Measurements from ENCODE around the gene GMPR2.

The GMPR2 gene

DNA sequence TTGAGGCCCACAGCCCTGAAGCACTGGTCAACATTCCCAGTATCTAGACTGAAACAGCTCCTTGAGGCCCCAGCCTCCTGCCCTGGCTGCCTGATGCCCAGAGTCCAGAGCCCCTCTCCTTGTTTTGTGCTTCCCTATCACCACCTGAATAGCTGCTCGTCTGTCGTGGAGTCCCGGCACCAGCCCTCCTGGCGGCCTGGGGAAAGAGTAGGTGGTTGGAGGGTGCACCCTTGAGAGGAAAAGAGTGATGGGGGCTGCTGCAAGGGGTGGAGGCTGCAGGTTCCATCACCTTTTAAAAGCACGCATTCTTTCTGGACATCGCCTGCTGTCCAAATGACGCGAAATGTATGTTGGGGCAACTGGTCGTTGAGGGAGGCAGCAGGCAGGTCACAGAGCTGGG is 35.5 kb downstream of the GMPR2 start:
- no peak for DNase-seq (ENCODE audit: low spot score)

DNA sequence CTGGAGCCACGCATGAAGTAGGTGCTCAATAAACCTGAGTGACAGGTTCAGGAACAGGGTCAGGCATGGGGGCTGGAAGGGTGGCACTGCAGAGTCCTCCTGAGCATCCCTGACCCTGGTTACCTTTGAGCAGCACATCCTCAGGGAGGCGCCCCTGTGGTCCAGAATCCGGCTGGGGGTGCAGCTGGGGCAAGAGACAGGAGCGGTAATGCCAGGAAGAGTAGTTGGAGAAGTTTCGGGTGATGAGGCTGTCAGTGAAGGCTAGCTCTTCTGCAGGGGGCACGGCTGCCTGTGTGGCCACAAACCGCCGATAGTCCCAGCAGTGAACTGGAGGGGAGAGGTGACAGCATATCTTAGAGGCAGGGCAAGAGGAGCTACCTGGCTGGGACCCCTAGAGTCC is 36.6 kb downstream of the GMPR2 start:
- no peak for DNase-seq (ENCODE audit: low spot score)

- DNase-seq (ENCODE audit: low spot score), result no peak
These were observed 37.3 kb downstream of the GMPR2 start for GRCh38 chr14:24269910-24270536.

GRCh38 chr14:24270537-24271133 is 37.9 kb downstream of the GMPR2 start:
- DNase-seq (ENCODE audit: low spot score), result no peak

- DNase-seq (ENCODE audit: low spot score), result peak; percentile 94
These were observed 38.6 kb downstream of the GMPR2 start, which contains the start of gene RABGGTA for GRCh38 chr14:24271134-24271833. Gene RABGGTA, minus strand, starts transcription at chr14:24271597. Its CDS starts 482 bp downstream, at chr14:24271115.

DNA sequence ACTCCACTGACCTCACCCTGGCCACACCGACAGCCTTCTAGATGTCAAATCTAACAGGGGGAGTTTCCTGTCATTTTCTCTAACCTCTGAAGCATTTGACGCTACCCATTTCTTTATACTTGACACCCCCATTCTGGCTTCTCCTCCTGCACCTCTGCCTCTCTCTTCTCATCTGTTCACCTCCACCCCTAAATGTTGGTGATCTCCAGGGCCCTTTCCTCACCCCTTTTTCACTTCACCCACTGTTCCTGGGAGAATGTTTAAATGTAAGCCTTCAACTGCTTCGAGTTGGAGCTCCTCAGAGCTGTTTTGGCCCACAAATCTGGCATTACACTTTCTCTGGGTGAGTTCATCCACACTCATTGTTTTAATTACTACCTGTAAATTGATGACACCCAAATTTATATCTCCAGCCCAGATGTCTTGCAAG is 39.1 kb downstream of the GMPR2 start:
- DNase-seq (ENCODE audit: low spot score), result no peak

GRCh38 chr14:24272467-24272866 is 39.7 kb downstream of the GMPR2 start:
- no peak for DNase-seq (ENCODE audit: low spot score)

DNA sequence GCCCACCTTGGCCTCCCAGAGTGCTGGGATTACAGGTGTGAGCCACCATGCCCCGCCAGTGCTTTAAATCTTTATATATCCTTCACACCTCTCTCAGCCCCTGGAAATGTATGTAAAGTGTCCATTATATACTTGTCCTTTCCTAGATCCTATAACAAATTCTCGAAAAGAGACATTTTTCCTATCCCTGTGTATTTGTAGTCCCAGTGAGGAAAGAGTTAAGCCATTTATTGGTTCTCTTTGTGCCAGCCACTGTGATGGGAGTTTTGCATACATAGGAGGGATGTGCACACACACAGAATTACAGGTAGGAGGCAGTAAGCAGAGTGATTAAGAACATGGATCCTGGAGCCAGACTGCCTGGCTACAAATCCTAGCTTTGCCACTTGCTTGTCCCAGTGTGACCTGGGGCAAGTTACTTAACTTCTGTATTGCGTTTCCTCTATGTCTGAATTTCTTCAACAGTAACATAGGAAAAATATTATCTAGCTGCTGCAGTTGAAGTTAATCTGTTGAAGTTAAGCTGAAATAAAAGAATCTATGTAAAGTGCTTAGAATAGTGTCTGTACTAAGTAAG is 40.8 kb downstream of the GMPR2 start:
- DNase-seq (ENCODE audit: low spot score), result no peak

GRCh38 chr14:24274101-24274543 is 41.4 kb downstream of the GMPR2 start:
- no peak for DNase-seq (ENCODE audit: low spot score)

DNA sequence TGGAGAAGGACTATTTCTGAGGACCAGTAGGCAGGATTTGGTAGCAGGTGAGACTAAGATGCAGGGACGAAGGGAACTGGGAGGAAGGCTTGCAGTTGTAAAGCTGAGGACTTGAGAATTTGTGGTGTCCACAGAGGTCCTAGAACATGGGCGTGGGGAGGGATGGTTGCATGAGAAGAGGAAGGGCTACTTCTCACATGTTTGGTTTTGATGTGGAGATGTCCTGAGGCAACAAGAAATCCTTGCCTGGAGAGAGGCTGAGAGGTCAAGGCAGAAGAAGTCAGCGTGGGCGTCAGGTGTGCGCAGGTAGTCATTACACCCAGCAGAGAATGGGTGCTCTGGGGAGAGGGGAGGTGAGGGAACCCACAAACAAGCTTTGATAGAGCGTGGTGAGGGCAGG is 44.3 kb downstream of the GMPR2 start:
- DNase-seq (ENCODE audit: low spot score), result no peak

DNA sequence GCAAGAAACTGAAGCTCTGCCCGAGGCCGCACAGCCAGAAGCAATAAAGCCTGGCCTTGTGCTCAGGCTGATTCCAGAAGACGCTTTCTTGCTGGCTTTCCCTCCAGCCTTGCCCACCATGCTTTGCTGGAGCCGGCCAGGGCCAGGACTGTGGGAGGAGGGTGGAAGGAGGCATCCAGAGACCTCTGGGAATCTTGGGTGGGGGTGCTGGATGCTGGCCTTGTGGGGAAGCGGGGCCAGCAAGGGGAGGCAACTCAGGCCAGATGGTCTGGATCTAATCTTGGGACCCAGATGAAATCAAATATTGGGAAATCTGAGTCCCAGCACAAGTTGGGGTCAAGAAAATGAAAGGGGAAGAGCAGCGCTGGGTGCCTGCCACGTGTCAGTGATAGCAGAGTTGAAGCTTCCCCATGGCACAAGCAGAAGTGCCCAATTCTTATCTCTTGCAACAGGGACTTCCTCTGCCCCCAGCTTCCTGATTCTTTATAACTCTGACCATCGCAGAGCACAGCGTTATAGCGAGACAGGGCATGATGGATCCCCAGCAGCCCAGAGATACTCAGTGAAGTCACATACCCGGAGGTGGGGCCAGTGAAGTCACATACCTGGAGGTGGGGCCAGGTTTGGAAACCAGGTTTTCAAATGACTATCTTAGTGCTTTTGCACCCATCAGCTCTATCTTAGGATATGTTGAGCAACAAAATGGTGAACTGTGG is 45.0 kb downstream of the GMPR2 start:
- DNase-seq (ENCODE audit: low spot score), result no peak

GRCh38 chr14:24278424-24278823 is 45.7 kb downstream of the GMPR2 start:
- no peak for DNase-seq (ENCODE audit: low spot score)

- DNase-seq (ENCODE audit: low spot score), result no peak
These were observed 46.8 kb downstream of the GMPR2 start for GRCh38 chr14:24279301-24280186.

GRCh38 chr14:24280797-24281460 is 48.2 kb downstream of the GMPR2 start:
- DNase-seq (ENCODE audit: low spot score), result no peak

DNA sequence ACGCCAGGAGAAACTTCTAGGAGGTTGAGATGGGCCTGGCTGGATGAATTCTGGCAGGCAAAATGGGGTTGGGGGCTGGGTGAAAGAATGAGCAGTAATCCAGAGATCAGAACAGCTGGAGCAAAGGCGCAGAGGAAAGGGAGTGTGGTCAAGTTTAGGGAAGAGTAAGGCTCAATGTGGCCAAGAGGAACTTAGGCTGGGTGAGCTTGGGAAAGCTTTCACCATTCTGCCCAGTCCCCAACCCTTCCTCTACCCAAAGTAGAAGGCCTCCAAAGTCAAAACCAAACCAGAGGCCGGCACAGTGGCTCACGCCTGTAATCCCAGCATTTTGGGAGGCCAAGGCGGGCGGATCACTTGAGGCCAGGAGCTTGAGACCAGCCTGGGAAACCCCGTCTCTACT is 48.9 kb downstream of the GMPR2 start:
- DNase-seq (ENCODE audit: low spot score), result no peak

DNA sequence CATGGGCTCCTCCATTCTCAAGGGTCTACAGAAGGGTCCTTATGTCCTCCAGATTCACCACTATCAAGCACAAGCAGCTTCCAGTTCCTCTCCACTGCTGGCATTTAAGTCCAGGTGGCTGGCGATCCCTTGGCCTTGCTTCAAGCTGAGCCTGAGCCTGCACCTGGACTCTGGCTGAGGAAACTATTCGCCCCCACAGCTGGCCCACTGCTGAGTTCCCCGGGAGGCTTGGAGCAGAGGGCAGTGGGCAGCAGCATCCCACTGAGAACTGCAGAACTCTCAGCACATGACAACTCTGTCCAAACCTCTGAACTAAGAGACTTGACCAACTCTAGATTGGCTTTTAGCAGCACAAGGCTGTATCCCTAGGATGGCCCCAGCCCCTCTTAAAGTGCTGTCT is 50.0 kb downstream of the GMPR2 start:
- no peak for DNase-seq (ENCODE audit: low spot score)

- no peak for DNase-seq (ENCODE audit: low spot score)
These were observed 51.2 kb downstream of the GMPR2 start for GRCh38 chr14:24283796-24284460.

- DNase-seq (ENCODE audit: low spot score), result no peak
These were observed 51.8 kb downstream of the GMPR2 start for GRCh38 chr14:24284501-24285035.

- DNase-seq (ENCODE audit: low spot score), result no peak
These were observed 52.6 kb downstream of the GMPR2 start for GRCh38 chr14:24285351-24285750.

DNA sequence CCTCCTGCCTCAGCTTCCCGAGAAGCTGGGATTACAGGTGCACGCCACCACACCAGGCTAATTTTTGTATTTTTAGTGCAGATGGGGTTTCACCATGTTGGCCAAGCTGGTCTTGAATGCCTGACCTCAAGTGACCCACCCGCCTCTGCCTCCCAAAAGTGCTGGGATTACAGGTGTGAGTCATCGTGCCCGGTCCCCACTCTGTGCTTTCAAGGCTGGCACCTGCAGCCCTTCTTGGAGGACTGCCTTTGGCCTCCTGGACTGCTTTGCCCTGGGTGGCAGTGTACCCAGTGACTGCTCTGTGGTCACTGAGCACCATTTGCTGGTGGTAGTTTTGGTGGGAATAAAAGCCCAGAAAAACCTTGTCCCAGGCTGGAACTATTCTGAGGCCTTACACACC is 54.3 kb downstream of the GMPR2 start:
- no peak for DNase-seq (ENCODE audit: low spot score)

Data from LoVo (cell line).